GM12801 (cell line): Measurements from ENCODE around the gene DENND2D.

Experiments used
- CTCF ChIP-seq: IDR thresholded peaks from one replicate; pipeline ENCODE4 v1.5.1; 2011; ENCODE audit warnings: control low read depth; ENCODE audit not compliant: insufficient read length; ENCODE audit errors: extremely low read depth

DENND2D gene

GRCh38 chr1:111145963-111146768, 54.3 kb downstream of the DENND2D start:
- TF ChIP-seq CTCF = no peak

- no peak for TF ChIP-seq CTCF
These were observed 54.9 kb downstream of the DENND2D start for GRCh38 chr1:111145542-111145941.

GRCh38 chr1:111142356-111142975, 58.0 kb downstream of the DENND2D start:
- no peak for TF ChIP-seq CTCF

GRCh38 chr1:111141245-111142220, 58.9 kb downstream of the DENND2D start:
- TF ChIP-seq CTCF = no peak

GRCh38 chr1:111140680-111140967, 59.8 kb downstream of the DENND2D start:
- TF ChIP-seq CTCF = no peak

GRCh38 chr1:111139956-111140679, 60.3 kb downstream of the DENND2D start, which contains the start of the genes CEPT1 and DRAM2:
Gene CEPT1 (plus strand): TSS chr1:111140223. CDS start chr1:111147715, 7,492 bp downstream.
Gene DRAM2 (minus strand): TSS chr1:111140093. CDS start chr1:111131554, 8,539 bp downstream.
- TF ChIP-seq CTCF = no peak
